Nephron (organoid): ENCODE data around the gene FXR2.

Experiments used
- H3K27ac Mint-ChIP-seq, 3 experiments: 2 replicates each; pipeline ENCODE4 v1.8.0; 2020; ENCODE audit warnings: mixed read lengths in 3 of 3, mild to moderate bottlenecking in 2 of 3, moderate library complexity in 1 of 3
- H3K27me3 Mint-ChIP-seq: 2 replicates; pipeline ENCODE4 v1.8.0; 2021; ENCODE audit warnings: low read depth, mild to moderate bottlenecking, moderate library complexity, mixed read lengths
- H3K36me3 Mint-ChIP-seq: 2 replicates; pipeline ENCODE4 v1.8.0; 2020; ENCODE audit warnings: low read depth, mixed read lengths
- H3K4me1 Mint-ChIP-seq: 2 replicates; pipeline ENCODE4 v1.8.0; 2020; ENCODE audit warnings: mixed read lengths
- H3K4me3 Mint-ChIP-seq, 3 experiments: 2 replicates each; pipeline ENCODE4 v1.8.0; 2020; ENCODE audit warnings: mild to moderate bottlenecking in 3 of 3, mixed read lengths in 3 of 3, moderate library complexity in 2 of 3
- H3K9me3 Mint-ChIP-seq: 2 replicates; pipeline ENCODE4 v1.8.0; 2020; ENCODE audit warnings: mixed read lengths
- CTCF ChIP-seq, 3 experiments: fragments of 200-600 bp; sonication (generic); IDR thresholded peaks; one replicate each; pipeline ENCODE4 v1.5.0; 2021; ENCODE audit warnings: antibody characterized with exemption in 3 of 3; ENCODE audit not compliant: unreplicated experiment in 3 of 3

Gene FXR2

GRCh38 chr17:7614425-7615264, at the start of gene FXR2:
FXR2 (minus strand) TSS chr17:7614897; CDS start chr17:7614532, 365 bp downstream.
- Mint-ChIP-seq H3K9me3 (no peaks in the 10 kb centered on the region), H3K27ac (peak within 1 kb of the TSS; percentile 88 to 92 (median 91)), H3K36me3 (peaks cover 20% of the 10 kb centered on the region), H3K4me1 (peaks cover 38% of the 10 kb centered on the region), H3K27me3 (no peaks in the 10 kb centered on the region), H3K4me3 (peak within 1 kb of the TSS; percentile 91 to 94 (median 94))
- TF ChIP-seq CTCF (IDR thresholded peaks at IDR 0.05; ENCODE audit: unreplicated experiment in 3 of 3): peak; percentile 53 to 62 (median 55)

GRCh38 chr17:7656958-7657609, 42.4 kb upstream of the FXR2 start:
- H3K27me3 Mint-ChIP-seq: peaks cover 16% of the 10 kb centered on the region
- no peak for TF ChIP-seq CTCF (IDR thresholded peaks at IDR 0.05; ENCODE audit: unreplicated experiment in 3 of 3)
- peaks cover 39% of the 10 kb centered on the region for H3K4me1 Mint-ChIP-seq
- peak overlapping the region; percentile 31 to 62 (median 44) for H3K4me3 Mint-ChIP-seq
- H3K27ac Mint-ChIP-seq: peak overlapping the region; percentile 82 to 92 (median 82)
- peaks cover 13% of the 10 kb centered on the region for H3K36me3 Mint-ChIP-seq
- H3K9me3 Mint-ChIP-seq: no peaks in the 10 kb centered on the region

- peaks cover 22% of the 10 kb centered on the region for H3K27me3 Mint-ChIP-seq
- no peak overlapping the region for H3K4me3 Mint-ChIP-seq
- no peak for TF ChIP-seq CTCF (IDR thresholded peaks at IDR 0.05; ENCODE audit: unreplicated experiment in 3 of 3)
- peaks cover 13% of the 10 kb centered on the region for H3K36me3 Mint-ChIP-seq
- H3K9me3 Mint-ChIP-seq: no peaks in the 10 kb centered on the region
- peak overlapping the region in 2 of 3 experiments; percentile 75 to 82 for H3K27ac Mint-ChIP-seq
- peaks cover 45% of the 10 kb centered on the region for H3K4me1 Mint-ChIP-seq
These were observed 40.8 kb upstream of the FXR2 start for GRCh38 chr17:7655541-7655840.

- H3K4me3 Mint-ChIP-seq: peak overlapping the region; percentile 6 to 91 (median 40)
- TF ChIP-seq CTCF (IDR thresholded peaks at IDR 0.05; ENCODE audit: unreplicated experiment in 3 of 3): no peak
- H3K9me3 Mint-ChIP-seq: no peaks in the 10 kb centered on the region
- H3K36me3 Mint-ChIP-seq: peaks cover 13% of the 10 kb centered on the region
- peaks cover 28% of the 10 kb centered on the region for H3K27me3 Mint-ChIP-seq
- peaks cover 50% of the 10 kb centered on the region for H3K4me1 Mint-ChIP-seq
- peak overlapping the region; percentile 40 to 75 (median 53) for H3K27ac Mint-ChIP-seq
These were observed 40.3 kb upstream of the FXR2 start for GRCh38 chr17:7654832-7655540.

GRCh38 chr17:7652388-7653356, 38.0 kb upstream of the FXR2 start:
- Mint-ChIP-seq H3K9me3 (no peaks in the 10 kb centered on the region), H3K27me3 (peaks cover 35% of the 10 kb centered on the region), H3K36me3 (peaks cover 9% of the 10 kb centered on the region), H3K4me1 (peaks cover 49% of the 10 kb centered on the region), H3K4me3 (peak overlapping the region; percentile 87 to 91 (median 91)), H3K27ac (peak overlapping the region; percentile 47 to 73 (median 61))
- TF ChIP-seq CTCF (IDR thresholded peaks at IDR 0.05; ENCODE audit: unreplicated experiment in 3 of 3): no peak
